ENCODE measurements around the gene NPM3. TPM values are rescaled to one million over a fixed set of nuclear protein-coding genes. Genes with fewer than 3 reads are reported as not detected.

The NPM3 gene
- total and polyA plus RNA-seq, 2 of the 4 experiments (the other 2 are of a cell fraction) = 84.1 to 112 TPM

DNA sequence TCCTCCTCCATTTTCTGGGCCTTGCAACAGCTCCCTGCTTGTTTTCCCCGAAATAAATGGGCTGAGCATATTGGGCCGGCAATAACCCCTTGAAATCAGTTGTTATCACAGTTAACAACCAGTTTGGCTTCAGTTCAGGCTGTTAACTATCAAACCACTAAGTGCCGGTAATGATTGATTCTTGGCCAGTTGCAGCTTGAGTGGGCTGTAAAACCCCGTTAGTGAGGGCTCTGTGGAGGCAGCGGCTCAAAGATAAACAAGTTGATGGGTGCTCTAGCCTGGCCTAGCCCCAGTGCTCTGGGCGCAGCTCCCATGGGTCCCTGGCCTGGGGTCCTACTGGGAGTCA is 15.7 kb downstream of the NPM3 start:
- Histone ChIP-seq H4K91ac (ENCODE audit: insufficient read depth, low read depth, low read length) (no peak overlapping the region), H2BK15ac (ENCODE audit: low read depth, low read length) (no peak overlapping the region), H2BK120ac (ENCODE audit: low read depth, low read length) (no peak overlapping the region), H3K9me3 (ENCODE audit: control insufficient read depth, insufficient read depth, low read length) (no peaks in the 10 kb centered on the region; the same call in 1 of the 2 replicates), H3K18ac (ENCODE audit: low read depth, low read length) (no peak overlapping the region), H3K56ac (ENCODE audit: extremely low read depth, insufficient read depth, low read length) (no peak overlapping the region), H3K4me2 (ENCODE audit: low read depth, low read length) (no peak overlapping the region), H3K14ac (replicated peaks; ENCODE audit: low read depth, low read length) (no peak overlapping the region), H3K27me3 (ENCODE audit: control insufficient read depth, insufficient read depth, low read length) (peaks cover 89% of the 10 kb centered on the region), H2AK9ac (replicated peaks; ENCODE audit: low read depth, low read length, poor library complexity) (no peak overlapping the region), H2BK5ac (ENCODE audit: low read depth, low read length, poor library complexity, severe bottlenecking) (no peak overlapping the region), H2AK5ac (ENCODE audit: low read depth, low read length) (no peak overlapping the region), H2BK20ac (ENCODE audit: low read depth, low read length) (no peak overlapping the region), H3K4ac (ENCODE audit: low read depth, low read length) (no peak overlapping the region), H3K9me1 (ENCODE audit: insufficient read depth, low read length) (no peaks in the 10 kb centered on the region), H4K5ac (ENCODE audit: low read depth, low read length) (no peak overlapping the region), H3K27ac (ENCODE audit: insufficient read depth, low read length) (no peak overlapping the region), H3K79me1 (ENCODE audit: low read depth in 1 of 2, low read length in 2 of 2) (no peaks in the 10 kb centered on the region), H3K4me3 (ENCODE audit: insufficient read depth, low read depth, low read length) (no peak overlapping the region), H3K4me1 (ENCODE audit: control insufficient read depth, insufficient read depth, low read length) (no peaks in the 10 kb centered on the region), H3K9ac (ENCODE audit: low read depth, low read length) (no peak overlapping the region), H4K8ac (ENCODE audit: low read depth in 2 of 2, low read length in 2 of 2) (no peak overlapping the region), H2AFZ (replicated peaks; ENCODE audit: low read length, poor library complexity) (no peak overlapping the region), H4K20me1 (ENCODE audit: insufficient read depth, low read length) (no peaks in the 10 kb centered on the region), H3K23ac (ENCODE audit: low read depth, low read length) (no peak overlapping the region), H3K36me3 (ENCODE audit: control insufficient read depth, insufficient read depth, low read length) (no peaks in the 10 kb centered on the region)
- 8% methylated on average over 2 of the region's 6 CpGs; no CpG with 5 or more reads in 1 of the 2 experiments for WGBS, 2 experiments (ENCODE audit: extremely low coverage in 2 of 2, insufficient read length in 1 of 2)
- ChIA-PET CTCF (interaction anchor here (0.6 kb wide), 1 partner anchor 165 kb away, joined by 3 read pairs; no protein-coding TSS in a partner anchor), POLR2A (ENCODE audit: unreplicated experiment) (no interaction called here)
- dilution Hi-C loops (cut with HindIII; ENCODE audit: low sequenced_read_pairs, unreplicated experiment) = no loop called here
- BruUV-seq (replicated peaks) = no TSS peak
- DNase-seq = no peak
- in situ Hi-C loops (cut with MboI; ENCODE audit: low sequenced_read_pairs) = no loop called here
- no peak for TF ChIP-seq RCOR1 (IDR thresholded peaks at IDR 0.05; ENCODE audit: insufficient replicate concordance, low read length)
- TF ChIP-seq CEBPB (IDR thresholded peaks at IDR 0.05; ENCODE audit: low read depth, low read length) = no peak
- TF ChIP-seq, protein P1, sequence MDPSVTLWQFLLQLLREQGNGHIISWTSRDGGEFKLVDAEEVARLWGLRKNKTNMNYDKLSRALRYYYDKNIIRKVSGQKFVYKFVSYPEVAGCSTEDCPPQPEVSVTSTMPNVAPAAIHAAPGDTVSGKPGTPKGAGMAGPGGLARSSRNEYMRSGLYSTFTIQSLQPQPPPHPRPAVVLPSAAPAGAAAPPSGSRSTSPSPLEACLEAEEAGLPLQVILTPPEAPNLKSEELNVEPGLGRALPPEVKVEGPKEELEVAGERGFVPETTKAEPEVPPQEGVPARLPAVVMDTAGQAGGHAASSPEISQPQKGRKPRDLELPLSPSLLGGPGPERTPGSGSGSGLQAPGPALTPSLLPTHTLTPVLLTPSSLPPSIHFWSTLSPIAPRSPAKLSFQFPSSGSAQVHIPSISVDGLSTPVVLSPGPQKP (IDR thresholded peaks at IDR 0.05; ENCODE audit: borderline replicate concordance, low read depth, low read length) = no peak
- no peak for TF ChIP-seq BHLHE40 (IDR thresholded peaks at IDR 0.05; ENCODE audit: low read depth, low read length)
- no peak for TF ChIP-seq POLR2A (IDR thresholded peaks at IDR 0.05; ENCODE audit: low read depth, low read length)
- TF ChIP-seq, protein P2, sequence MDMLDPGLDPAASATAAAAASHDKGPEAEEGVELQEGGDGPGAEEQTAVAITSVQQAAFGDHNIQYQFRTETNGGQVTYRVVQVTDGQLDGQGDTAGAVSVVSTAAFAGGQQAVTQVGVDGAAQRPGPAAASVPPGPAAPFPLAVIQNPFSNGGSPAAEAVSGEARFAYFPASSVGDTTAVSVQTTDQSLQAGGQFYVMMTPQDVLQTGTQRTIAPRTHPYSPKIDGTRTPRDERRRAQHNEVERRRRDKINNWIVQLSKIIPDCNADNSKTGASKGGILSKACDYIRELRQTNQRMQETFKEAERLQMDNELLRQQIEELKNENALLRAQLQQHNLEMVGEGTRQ (IDR thresholded peaks at IDR 0.05; ENCODE audit: low read depth, low read length) = no peak
- TF ChIP-seq MXI1 (IDR thresholded peaks at IDR 0.05; ENCODE audit: borderline replicate concordance, low read depth, low read length) = no peak
- no peak for ATAC-seq (ENCODE audit: low read depth)
- intact Hi-C loops (cut with micrococcal nuclease) = no loop called here
